Measurements from ENCODE around the gene OR5AK2. TPM values are rescaled to one million over a fixed set of nuclear protein-coding genes. Genes with fewer than 3 reads are reported as not detected.
"Not testable (repeated sequence)": the region's sequence is repeated elsewhere in the genome, so short reads cannot be mapped to it uniquely, and the experiment has no call there.

OR5AK2 gene, protein sequence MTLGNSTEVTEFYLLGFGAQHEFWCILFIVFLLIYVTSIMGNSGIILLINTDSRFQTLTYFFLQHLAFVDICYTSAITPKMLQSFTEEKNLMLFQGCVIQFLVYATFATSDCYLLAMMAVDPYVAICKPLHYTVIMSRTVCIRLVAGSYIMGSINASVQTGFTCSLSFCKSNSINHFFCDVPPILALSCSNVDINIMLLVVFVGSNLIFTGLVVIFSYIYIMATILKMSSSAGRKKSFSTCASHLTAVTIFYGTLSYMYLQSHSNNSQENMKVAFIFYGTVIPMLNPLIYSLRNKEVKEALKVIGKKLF
- under 1 TPM in 2 of 8 experiments, not detected in 6; 0.29 to 0.38 TPM for total RNA-seq

DNA sequence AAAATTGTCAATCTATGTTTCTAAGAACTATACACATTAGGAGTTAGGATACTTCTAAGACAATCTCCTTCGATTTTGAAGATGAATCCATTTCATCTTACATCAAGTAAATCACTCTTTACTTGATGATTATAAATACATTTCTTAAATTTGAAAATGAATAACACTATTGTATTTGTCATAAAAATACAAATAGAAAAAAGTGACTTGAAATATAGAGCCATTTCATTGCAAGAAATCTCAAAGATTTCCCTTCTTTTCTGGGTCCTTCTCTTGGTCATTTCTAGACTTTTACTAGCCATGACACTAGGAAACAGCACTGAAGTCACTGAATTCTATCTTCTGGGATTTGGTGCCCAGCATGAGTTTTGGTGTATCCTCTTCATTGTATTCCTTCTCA is at the start of gene OR5AK2:
OR5AK2 (plus strand) TSS at position 301 of the 400 bp plus-strand sequence; CDS start at position 301, 0 bp downstream.
- H3K27ac ChIP-seq = no peak within 1 kb of the TSS
- no peaks in the 10 kb centered on the region for H3K4me1 ChIP-seq (replicated peaks in 1 of 2)
- WGBS, 10 experiments = 0 to 89% (median 31%) methylated on average over 1 of the region's 1 CpG; no CpG with 5 or more reads in 2 of the 10 experiments
- in situ Hi-C loops (cut with MboI; ENCODE audit: low pct_unique_long_range_greater_than_20kb in 2 of 9, low sequenced_read_pairs in 9 of 9, unreplicated experiment in 9 of 9) = no loop called here
- ATAC-seq (replicated peaks in 6 of 8) = no peak
- H3K4me3 ChIP-seq = no peak within 1 kb of the TSS

DNA sequence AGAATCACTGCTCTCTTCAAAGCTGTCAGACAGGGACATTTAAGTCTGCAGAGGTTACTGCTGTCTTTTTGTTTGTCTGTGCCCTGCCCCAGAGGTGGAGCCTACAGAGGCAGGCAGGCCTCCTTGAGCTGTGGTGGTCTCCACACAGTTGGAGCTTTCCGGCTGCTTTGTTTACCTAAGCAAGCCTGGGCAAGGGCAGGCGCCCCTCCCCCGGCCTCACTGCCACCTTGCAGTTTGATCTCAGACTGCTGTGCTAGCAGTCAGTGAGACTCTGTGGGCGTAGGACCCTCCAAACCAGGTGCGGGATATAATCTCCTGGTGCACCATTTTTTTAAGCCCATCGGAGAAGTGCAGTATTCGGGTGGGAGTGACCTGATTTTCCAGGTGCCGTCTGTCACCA is 43.2 kb upstream of the OR5AK2 start:
- H3K4me3 ChIP-seq; ATAC-seq (replicated peaks in 6 of 8); H3K27ac ChIP-seq; H3K4me1 ChIP-seq (replicated peaks in 1 of 2); in situ Hi-C loops (cut with MboI; ENCODE audit: low pct_unique_long_range_greater_than_20kb in 2 of 9, low sequenced_read_pairs in 9 of 9, unreplicated experiment in 9 of 9): not testable (repeated sequence)
- 80% methylated on average over 2 of the region's 8 CpGs; no CpG with 5 or more reads in 9 of the 10 experiments for WGBS, 10 experiments

DNA sequence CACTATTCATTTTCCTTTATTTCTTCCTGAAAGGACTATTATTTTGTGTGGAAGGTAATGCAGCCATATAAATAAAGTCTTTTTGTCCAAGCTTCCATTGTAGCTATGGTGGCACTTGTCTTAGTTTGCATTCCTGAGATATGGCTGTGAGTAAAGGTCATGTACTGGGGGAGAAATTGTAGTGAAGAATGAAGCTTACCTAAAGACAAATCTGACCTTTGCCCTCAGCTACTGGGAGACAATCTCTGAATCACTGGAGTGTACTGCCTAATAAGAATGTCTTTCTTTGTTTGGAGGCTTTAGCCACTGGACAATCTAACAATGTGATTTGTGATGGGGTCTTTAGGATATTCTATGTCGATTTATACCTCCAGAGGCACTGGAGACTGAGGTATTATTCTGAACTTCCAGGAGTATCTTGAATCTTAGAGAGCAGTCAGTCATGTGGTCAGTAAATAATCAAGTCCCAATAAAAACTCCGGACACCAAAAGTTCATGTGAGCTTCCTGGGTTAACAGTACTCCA is 39.7 kb upstream of the OR5AK2 start:
- Histone ChIP-seq H3K27ac (no peak overlapping the region), H3K4me1 (replicated peaks in 1 of 2) (no peaks in the 10 kb centered on the region), H3K4me3 (no peak overlapping the region)
- ATAC-seq (replicated peaks in 6 of 8) = no peak
- 0 to 70% (median 30%) methylated on average over 1 to 2 of the region's 2 CpGs; no CpG with 5 or more reads in 2 of the 10 experiments for WGBS, 10 experiments
- in situ Hi-C loops (cut with MboI; ENCODE audit: low pct_unique_long_range_greater_than_20kb in 2 of 9, low sequenced_read_pairs in 9 of 9, unreplicated experiment in 9 of 9) = no loop called here

DNA sequence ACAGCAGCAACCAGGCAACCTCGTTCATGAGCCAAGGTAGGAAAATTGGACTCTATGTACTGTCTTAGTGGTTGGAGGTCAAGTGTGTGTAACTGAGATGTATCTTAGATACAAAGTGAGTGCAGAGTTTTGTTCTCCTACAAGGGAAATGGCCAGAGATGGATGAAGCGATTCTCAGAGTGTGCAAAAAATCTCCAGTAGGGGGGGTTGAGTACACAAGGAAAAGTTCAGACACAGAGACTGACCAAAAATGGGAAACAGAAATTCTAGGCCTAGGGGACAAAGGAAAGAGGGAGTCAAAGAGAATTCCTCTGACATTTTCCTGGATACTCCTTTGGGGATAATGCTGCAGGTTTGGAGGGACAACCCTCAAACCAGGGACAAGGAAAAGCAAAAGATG is 38.2 kb upstream of the OR5AK2 start:
- 0 to 83% (median 54%) methylated on average over 1 to 2 of the region's 2 CpGs; no CpG with 5 or more reads in 2 of the 10 experiments for WGBS, 10 experiments
- ATAC-seq (replicated peaks in 6 of 8) = no peak
- in situ Hi-C loops (cut with MboI; ENCODE audit: low pct_unique_long_range_greater_than_20kb in 2 of 9, low sequenced_read_pairs in 9 of 9, unreplicated experiment in 9 of 9) = no loop called here
- Histone ChIP-seq H3K27ac (no peak overlapping the region), H3K4me1 (replicated peaks in 1 of 2) (no peaks in the 10 kb centered on the region), H3K4me3 (no peak overlapping the region)

DNA sequence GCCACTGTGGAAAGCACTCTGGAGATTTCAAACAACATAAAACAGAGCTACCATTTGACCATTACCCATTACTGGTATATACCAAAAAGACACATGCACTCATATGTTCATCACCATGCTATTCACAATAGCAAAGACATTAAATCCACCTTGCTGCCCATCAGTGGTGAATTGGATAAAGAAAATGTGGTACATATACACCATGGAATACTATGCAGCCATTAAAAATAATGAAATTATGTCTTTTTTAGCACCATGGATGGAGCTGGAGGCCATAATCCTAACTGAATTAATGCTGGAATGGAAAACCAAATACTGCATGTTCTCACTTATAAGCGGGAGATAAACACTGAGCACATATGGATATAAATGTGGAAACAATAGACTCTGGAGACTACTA is 34.8 kb upstream of the OR5AK2 start:
- ATAC-seq (replicated peaks in 6 of 8); H3K27ac ChIP-seq; in situ Hi-C loops (cut with MboI; ENCODE audit: low pct_unique_long_range_greater_than_20kb in 2 of 9, low sequenced_read_pairs in 9 of 9, unreplicated experiment in 9 of 9); H3K4me3 ChIP-seq; H3K4me1 ChIP-seq (replicated peaks in 1 of 2): not testable (repeated sequence)
- WGBS, 10 experiments = 0 to 100% (median 94%) methylated on average over 1 of the region's 1 CpG; no CpG with 5 or more reads in 2 of the 10 experiments

DNA sequence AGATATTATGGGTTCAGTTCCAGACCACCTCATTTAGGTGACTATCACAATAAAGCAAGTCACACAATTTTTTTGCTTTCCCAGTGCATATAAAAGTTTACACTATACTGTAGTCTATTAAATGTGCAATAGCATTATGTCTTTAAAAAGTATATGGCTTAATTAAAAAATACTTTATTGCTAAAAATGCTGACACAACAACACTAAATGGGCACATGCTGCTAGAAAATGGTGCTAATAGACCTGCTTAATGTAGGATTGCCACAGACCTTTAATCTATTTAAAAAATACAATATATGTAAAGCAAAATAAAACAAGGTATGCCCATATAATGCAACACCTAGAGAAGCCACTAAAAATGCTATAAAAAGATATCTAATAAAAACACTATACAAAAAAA is 27.1 kb upstream of the OR5AK2 start:
- H3K27ac ChIP-seq = no peak overlapping the region
- in situ Hi-C loops (cut with MboI; ENCODE audit: low pct_unique_long_range_greater_than_20kb in 2 of 9, low sequenced_read_pairs in 9 of 9, unreplicated experiment in 9 of 9) = no loop called here
- no peak overlapping the region for H3K4me3 ChIP-seq
- no peak for ATAC-seq (replicated peaks in 6 of 8)
- H3K4me1 ChIP-seq (replicated peaks in 1 of 2) = no peaks in the 10 kb centered on the region

DNA sequence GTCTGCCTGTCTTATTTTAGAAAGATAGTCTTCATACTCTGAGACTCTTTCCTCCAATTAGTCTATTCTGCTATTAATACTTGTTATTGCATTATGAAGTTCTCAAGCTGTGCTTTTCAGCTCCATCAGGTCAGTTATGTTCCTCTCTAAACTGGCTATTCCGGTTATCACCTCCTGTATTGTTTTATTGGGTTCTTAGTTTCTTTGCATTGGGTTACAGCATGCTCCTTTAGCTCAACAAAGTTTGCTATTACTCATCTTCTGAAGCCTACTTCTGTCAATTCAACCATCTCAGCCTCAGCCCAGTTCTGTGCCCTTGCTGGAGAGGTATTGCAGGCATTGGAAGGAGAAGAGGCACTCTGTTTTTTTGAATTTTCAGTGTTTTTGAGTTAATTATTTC is 21.0 kb upstream of the OR5AK2 start:
- no peak overlapping the region for H3K27ac ChIP-seq
- H3K4me3 ChIP-seq = no peak overlapping the region
- H3K4me1 ChIP-seq (replicated peaks in 1 of 2) = no peaks in the 10 kb centered on the region
- in situ Hi-C loops (cut with MboI; ENCODE audit: low pct_unique_long_range_greater_than_20kb in 2 of 9, low sequenced_read_pairs in 9 of 9, unreplicated experiment in 9 of 9) = no loop called here
- no peak for ATAC-seq (replicated peaks in 6 of 8)
- WGBS, 10 experiments = 0 to 62% (median 15%) methylated on average over 1 of the region's 1 CpG; no CpG with 5 or more reads in 2 of the 10 experiments

DNA sequence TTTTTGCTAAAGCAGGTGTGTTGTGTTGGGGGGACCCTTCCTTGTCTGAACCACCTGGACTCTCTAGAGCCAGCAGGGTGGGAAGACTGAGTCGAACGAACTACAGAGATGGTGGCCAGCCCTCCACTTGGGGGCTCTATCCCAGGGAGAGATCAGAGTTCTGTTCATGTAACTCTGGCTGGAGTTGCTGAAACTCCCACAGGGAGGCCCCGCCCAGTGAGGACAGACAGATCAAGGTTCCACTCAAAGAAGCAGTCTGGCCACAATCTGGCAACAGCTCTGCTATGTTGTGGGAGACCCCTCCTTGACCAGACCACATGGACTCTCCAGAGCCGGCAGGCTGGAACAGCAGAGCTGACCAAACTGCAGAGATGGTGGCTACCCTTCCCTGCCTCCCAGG is 20.2 kb upstream of the OR5AK2 start:
- Histone ChIP-seq H3K27ac (no peak overlapping the region), H3K4me1 (replicated peaks in 1 of 2) (no peaks in the 10 kb centered on the region), H3K4me3 (no peak overlapping the region)
- WGBS, 10 experiments = 0 to 71% (median 50%) methylated on average over 1 to 3 of the region's 4 CpGs; no CpG with 5 or more reads in 3 of the 10 experiments
- in situ Hi-C loops (cut with MboI; ENCODE audit: low pct_unique_long_range_greater_than_20kb in 2 of 9, low sequenced_read_pairs in 9 of 9, unreplicated experiment in 9 of 9) = no loop called here
- ATAC-seq (replicated peaks in 6 of 8) = no peak

DNA sequence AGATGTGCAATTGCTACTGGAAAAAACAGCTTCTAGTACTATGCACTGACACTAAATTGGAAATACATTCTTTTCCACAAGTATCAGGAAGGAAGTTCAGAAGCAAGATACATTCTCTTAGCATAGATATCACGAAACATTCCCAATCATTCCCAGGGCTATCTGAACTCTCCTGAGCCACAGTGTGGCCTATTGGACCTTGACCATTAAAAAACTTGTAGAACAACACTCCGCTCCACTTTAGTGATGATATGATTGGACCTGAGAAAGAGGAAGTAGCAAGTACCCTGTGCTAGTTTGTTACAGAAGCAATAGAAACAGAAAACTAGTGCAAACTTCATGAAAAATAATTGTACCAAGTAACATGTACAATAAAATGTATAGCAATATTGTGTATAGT is 11.4 kb upstream of the OR5AK2 start:
- 0 to 100% (median 88%) methylated on average over 1 to 2 of the region's 2 CpGs; no CpG with 5 or more reads in 2 of the 10 experiments for WGBS, 10 experiments
- in situ Hi-C loops (cut with MboI; ENCODE audit: low pct_unique_long_range_greater_than_20kb in 2 of 9, low sequenced_read_pairs in 9 of 9, unreplicated experiment in 9 of 9) = no loop called here
- Histone ChIP-seq H3K4me3 (no peak overlapping the region), H3K4me1 (replicated peaks in 1 of 2) (no peaks in the 10 kb centered on the region), H3K27ac (no peak overlapping the region)
- no peak for ATAC-seq (replicated peaks in 6 of 8)

DNA sequence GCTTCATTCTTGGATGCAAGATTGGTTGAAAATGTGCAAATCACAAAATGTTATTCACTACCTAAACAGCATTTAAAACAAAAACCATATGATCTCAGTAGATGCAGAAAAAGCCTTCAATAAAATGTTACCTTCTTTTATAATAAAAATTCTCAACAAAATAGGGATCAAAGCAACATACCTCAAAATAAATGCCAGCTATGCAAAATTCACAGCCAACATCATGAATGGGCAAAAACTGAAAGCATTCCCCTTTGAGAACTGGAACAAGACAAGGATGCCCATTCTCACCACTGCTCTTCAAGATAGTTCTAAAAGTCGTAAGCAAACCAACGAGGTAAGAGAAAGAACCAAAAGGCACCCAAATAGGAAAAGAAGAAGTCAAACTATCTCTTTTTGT is 2.0 kb downstream of the OR5AK2 start:
- no peak overlapping the region for H3K27ac ChIP-seq
- H3K4me3 ChIP-seq = no peak overlapping the region
- H3K4me1 ChIP-seq (replicated peaks in 1 of 2) = no peaks in the 10 kb centered on the region
- WGBS, 10 experiments = 0 to 73% (median 41%) methylated on average over 1 to 2 of the region's 2 CpGs
- in situ Hi-C loops (cut with MboI; ENCODE audit: low pct_unique_long_range_greater_than_20kb in 2 of 9, low sequenced_read_pairs in 9 of 9, unreplicated experiment in 9 of 9) = no loop called here
- ATAC-seq (replicated peaks in 6 of 8) = no peak

DNA sequence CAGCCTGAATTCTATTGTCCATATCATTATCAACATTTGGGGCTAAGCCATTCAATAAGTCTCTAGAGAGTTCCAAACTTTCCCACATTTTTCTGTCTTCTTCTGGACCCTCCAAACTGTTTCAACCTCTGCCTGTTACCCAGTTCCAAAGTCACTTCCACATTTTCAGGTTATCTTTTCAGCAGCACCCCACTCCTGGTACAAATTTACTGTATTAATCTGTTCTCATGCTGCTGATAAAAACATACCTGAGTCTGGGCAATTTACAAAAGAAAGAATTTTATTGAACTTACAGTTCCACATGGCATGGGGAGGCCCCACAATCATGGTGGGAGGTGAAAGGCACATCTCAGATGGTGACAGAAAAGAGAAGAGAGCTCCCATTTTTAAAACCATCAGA is 5.8 kb downstream of the OR5AK2 start:
- no peak overlapping the region for H3K27ac ChIP-seq
- H3K4me3 ChIP-seq = no peak overlapping the region
- ATAC-seq (replicated peaks in 6 of 8) = no peak
- in situ Hi-C loops (cut with MboI; ENCODE audit: low pct_unique_long_range_greater_than_20kb in 2 of 9, low sequenced_read_pairs in 9 of 9, unreplicated experiment in 9 of 9) = no loop called here
- no peaks in the 10 kb centered on the region for H3K4me1 ChIP-seq (replicated peaks in 1 of 2)

DNA sequence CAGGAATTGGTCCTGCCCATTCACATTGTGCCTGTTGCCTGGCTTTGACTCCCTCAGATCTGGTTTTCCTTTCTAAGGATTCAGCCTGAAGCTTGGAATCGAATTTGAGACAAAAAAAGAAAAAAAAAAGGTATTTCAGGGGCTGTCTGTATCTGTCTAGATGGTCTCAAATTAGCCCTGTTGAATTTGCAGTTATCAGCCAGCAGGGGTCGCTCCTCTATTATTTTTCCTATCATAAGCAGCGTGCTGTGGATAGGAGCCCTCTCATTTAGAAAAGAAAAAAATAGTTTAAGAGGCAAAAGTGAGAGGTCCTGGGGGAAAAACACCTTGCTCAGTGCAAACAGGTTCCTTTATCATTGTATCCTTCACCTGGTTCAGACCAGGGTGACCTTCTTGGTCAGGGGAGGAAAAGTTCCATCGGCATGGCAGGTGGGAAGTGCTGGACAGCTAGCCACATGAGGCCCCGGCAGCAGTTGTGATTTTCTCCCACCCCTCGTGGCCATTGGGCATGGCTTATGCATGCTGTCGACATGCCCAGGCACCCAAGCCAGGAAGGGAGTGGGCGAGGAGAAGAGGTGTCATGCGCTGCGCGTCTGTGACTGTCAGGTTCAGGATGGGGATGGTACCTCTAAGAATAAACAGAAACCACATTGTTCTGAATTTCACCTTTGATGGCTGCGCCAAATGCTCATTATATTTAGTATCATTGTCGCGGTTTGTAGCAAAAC is 13.1 kb downstream of the OR5AK2 start:
- Histone ChIP-seq H3K4me3 (no peak overlapping the region), H3K27ac (no peak overlapping the region), H3K4me1 (replicated peaks in 1 of 2) (no peaks in the 10 kb centered on the region)
- 28 to 100% (median 67%) methylated on average over 1 to 11 of the region's 14 CpGs; no CpG with 5 or more reads in 2 of the 10 experiments for WGBS, 10 experiments
- ATAC-seq (replicated peaks in 6 of 8) = no peak
- in situ Hi-C loops (cut with MboI; ENCODE audit: low pct_unique_long_range_greater_than_20kb in 2 of 9, low sequenced_read_pairs in 9 of 9, unreplicated experiment in 9 of 9) = no loop called here

DNA sequence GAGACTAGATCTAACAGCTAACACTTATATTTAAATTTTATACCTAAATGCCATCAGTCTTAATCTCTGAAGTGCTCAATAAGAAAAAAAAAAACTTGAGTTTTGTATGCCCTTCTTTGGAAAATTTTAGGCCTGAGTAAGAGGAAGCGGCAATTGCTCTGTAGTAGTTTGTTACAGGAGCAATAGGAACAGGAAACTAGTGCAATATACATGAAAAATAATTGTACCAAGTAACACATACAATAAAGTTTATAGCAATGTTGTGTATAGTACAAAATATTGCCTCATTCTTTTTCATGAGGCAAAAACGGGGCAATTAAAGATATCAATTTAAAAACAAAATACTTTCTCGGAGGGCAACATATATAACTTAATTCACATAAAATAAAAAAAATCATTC is 19.7 kb downstream of the OR5AK2 start:
- 4 to 90% (median 60%) methylated on average over 2 to 3 of the region's 3 CpGs; no CpG with 5 or more reads in 1 of the 10 experiments for WGBS, 10 experiments
- no peak for ATAC-seq (replicated peaks in 6 of 8)

More for the DNA sequence above, 19.7 kb downstream of the OR5AK2 start:
- Histone ChIP-seq H3K27ac (no peak overlapping the region), H3K4me3 (no peak overlapping the region), H3K4me1 (replicated peaks in 1 of 2) (no peaks in the 10 kb centered on the region)
- in situ Hi-C loops (cut with MboI; ENCODE audit: low pct_unique_long_range_greater_than_20kb in 2 of 9, low sequenced_read_pairs in 9 of 9, unreplicated experiment in 9 of 9) = no loop called here

Data from motor neuron (in vitro differentiated cells).